OCI-LY3 (cell line): ENCODE data around the gene SAMD5.

Source experiments
- H2AFZ ChIP-seq: fragments of 200-600, 300-600 bp; shearing (Covaris generic); 2 replicates; pipeline ENCODE4 v1.6.0; 2014; ENCODE audit warnings: antibody characterized with exemption, low read depth, low read length
- H3K27ac ChIP-seq: fragments of 200-600, 300-600 bp; sonication (generic); 2 replicates; pipeline ENCODE4 v1.5.1; 2014; ENCODE audit warnings: mild to moderate bottlenecking, low read length, moderate library complexity, mixed read lengths
- H3K27me3 ChIP-seq: fragments of 200-600, 300-600 bp; sonication (generic); 2 replicates; pipeline ENCODE4 v1.6.1; 2014; ENCODE audit warnings: low read depth, low read length, mixed read lengths
- H3K36me3 ChIP-seq: fragments of 200-600, 300-600 bp; sonication (generic); replicated peaks from 2 replicates; pipeline ENCODE3; 2014; ENCODE audit warnings: low read depth, low read length, mixed read lengths
- H3K4me1 ChIP-seq: fragments of 300-600, 200-600 bp; sonication (generic); 2 replicates; pipeline ENCODE4 v1.6.1; 2014; ENCODE audit warnings: low read length, mixed read lengths
- H3K4me2 ChIP-seq: fragments of 200-600, 300-600 bp; sonication (generic); 2 replicates; pipeline ENCODE4 v1.6.1; 2014; ENCODE audit warnings: low read length, mixed read lengths
- H3K4me3 ChIP-seq: fragments of 300-600, 200-600 bp; sonication (generic); 2 replicates; pipeline ENCODE4 v1.5.1; 2014; ENCODE audit warnings: antibody characterized with exemption, mild to moderate bottlenecking, low read length, moderate library complexity
- H3K79me2 ChIP-seq: fragments of 300-600, 200-600 bp; shearing (Covaris generic); 2 replicates; pipeline ENCODE4 v1.6.1; 2014; ENCODE audit warnings: mild to moderate bottlenecking, low read length, mixed read lengths
- H3K9ac ChIP-seq: fragments of 300-600, 200-600 bp; shearing (Covaris generic); 2 replicates; pipeline ENCODE4 v1.6.0; 2014; ENCODE audit warnings: mild to moderate bottlenecking, low read length, moderate library complexity
- H3K9me3 ChIP-seq: fragments of 200-600, 300-600 bp; shearing (Covaris generic); 2 replicates; pipeline ENCODE4 v1.6.1; 2014; ENCODE audit warnings: low read length, mixed read lengths; ENCODE audit not compliant: insufficient read depth
- H4K20me1 ChIP-seq: fragments of 200-600, 300-600 bp; sonication (generic); 2 replicates; pipeline ENCODE4 v1.6.1; 2016; ENCODE audit warnings: low read length, mixed read lengths; ENCODE audit not compliant: insufficient read depth
- EZH2phosphoT487 ChIP-seq: fragments of 200-600 bp; shearing (Covaris generic); IDR thresholded peaks from 2 replicates; pipeline ENCODE4 v1.6.1; 2018; ENCODE audit warnings: antibody characterized with exemption, mixed run types, low read depth
- TF ChIP-seq, protein P1 (sequence below): fragments of 200-600, 300-600 bp; sonication (generic); IDR thresholded peaks from 2 replicates; pipeline ENCODE4 v1.5.1; 2014; ENCODE audit warnings: antibody characterized with exemption, low read length, low read depth

The SAMD5 gene

DNA sequence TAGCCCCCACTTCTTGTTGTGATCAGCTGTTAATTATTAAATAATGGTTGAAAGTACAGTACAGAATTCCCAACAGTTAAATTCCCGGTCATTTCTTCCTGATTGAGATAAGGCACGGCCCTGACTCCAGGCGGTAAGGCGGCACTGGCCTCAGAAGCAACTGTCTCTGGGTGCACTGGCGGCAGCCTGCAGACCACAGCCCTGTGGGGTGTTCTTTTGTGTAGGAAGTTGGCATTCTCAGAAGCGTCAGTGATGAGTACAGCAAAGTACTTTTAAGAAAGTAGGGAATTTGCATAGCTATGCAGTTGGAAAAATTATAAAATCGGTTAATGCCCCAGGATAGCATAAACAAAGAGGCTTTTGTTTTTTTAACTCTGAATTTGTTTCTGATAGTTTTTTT lies 50.5 kb downstream of the SAMD5 start:
- no peaks in the 10 kb centered on the region for H3K36me3 ChIP-seq
- no peak overlapping the region for H3K4me3 ChIP-seq
- no peak overlapping the region for H2AFZ ChIP-seq
- H3K4me1 ChIP-seq: no peaks in the 10 kb centered on the region
- no peaks in the 10 kb centered on the region for H3K27me3 ChIP-seq
- no peaks in the 10 kb centered on the region for H3K9me3 ChIP-seq
- no peak overlapping the region for H3K9ac ChIP-seq
- H3K79me2 ChIP-seq: no peaks in the 10 kb centered on the region
- no peaks in the 10 kb centered on the region for H4K20me1 ChIP-seq
- H3K4me2 ChIP-seq: no peak overlapping the region
- no peak for TF ChIP-seq EZH2phosphoT487
- TF ChIP-seq, protein P1, sequence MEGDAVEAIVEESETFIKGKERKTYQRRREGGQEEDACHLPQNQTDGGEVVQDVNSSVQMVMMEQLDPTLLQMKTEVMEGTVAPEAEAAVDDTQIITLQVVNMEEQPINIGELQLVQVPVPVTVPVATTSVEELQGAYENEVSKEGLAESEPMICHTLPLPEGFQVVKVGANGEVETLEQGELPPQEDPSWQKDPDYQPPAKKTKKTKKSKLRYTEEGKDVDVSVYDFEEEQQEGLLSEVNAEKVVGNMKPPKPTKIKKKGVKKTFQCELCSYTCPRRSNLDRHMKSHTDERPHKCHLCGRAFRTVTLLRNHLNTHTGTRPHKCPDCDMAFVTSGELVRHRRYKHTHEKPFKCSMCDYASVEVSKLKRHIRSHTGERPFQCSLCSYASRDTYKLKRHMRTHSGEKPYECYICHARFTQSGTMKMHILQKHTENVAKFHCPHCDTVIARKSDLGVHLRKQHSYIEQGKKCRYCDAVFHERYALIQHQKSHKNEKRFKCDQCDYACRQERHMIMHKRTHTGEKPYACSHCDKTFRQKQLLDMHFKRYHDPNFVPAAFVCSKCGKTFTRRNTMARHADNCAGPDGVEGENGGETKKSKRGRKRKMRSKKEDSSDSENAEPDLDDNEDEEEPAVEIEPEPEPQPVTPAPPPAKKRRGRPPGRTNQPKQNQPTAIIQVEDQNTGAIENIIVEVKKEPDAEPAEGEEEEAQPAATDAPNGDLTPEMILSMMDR: no peak
- no peak overlapping the region for H3K27ac ChIP-seq

DNA sequence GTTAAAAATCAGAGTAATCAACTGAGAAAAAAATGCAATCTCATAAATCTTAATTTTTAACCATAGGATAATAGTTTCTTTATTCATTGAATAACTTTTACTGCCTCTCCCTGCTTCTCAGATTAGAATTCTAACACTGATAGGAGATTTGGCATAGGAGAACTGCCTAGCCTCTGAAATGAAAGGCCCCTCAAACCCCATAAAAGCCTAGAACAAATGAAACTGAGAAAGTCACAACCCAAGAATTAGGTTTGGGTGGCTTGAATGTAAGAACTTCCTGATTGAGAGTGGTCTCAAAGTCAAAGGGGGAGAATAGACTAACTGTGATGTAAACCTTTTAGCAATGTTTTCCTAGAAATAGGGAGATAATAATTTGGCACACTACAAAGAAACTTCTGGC lies 52.2 kb downstream of the SAMD5 start:
- Histone ChIP-seq H3K4me2 (no peak overlapping the region), H2AFZ (no peak overlapping the region), H3K9me3 (no peaks in the 10 kb centered on the region), H3K27ac (no peak overlapping the region), H3K79me2 (no peaks in the 10 kb centered on the region), H3K4me3 (no peak overlapping the region), H3K4me1 (no peaks in the 10 kb centered on the region), H3K36me3 (no peaks in the 10 kb centered on the region), H4K20me1 (no peaks in the 10 kb centered on the region), H3K9ac (no peak overlapping the region), H3K27me3 (no peaks in the 10 kb centered on the region)
- TF ChIP-seq, protein P1: no peak
- TF ChIP-seq EZH2phosphoT487: no peak

DNA sequence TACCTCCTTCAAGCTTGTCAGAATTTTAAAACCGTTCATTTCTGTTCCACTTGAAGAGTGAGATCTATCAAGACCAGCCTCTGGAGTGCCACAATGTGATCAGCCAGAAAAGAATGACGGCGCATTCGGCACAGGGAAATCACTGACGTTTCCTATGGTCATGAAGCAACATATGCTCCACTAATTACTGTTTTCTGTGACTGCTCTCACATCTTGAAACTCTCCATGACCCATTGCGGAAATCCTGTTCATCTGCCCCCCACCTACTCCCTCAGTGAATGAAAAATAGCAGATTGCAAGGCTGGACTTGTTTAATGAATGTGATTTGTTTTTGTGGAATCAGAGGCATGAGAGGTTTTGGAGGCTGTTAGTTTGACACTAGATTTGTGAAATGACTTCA lies 53.2 kb downstream of the SAMD5 start:
- Histone ChIP-seq H2AFZ (no peak overlapping the region), H3K4me2 (no peak overlapping the region), H3K4me3 (no peak overlapping the region), H4K20me1 (no peaks in the 10 kb centered on the region), H3K27ac (no peak overlapping the region), H3K79me2 (no peaks in the 10 kb centered on the region), H3K36me3 (no peaks in the 10 kb centered on the region), H3K9me3 (no peaks in the 10 kb centered on the region), H3K9ac (no peak overlapping the region), H3K27me3 (no peaks in the 10 kb centered on the region), H3K4me1 (no peaks in the 10 kb centered on the region)
- TF ChIP-seq EZH2phosphoT487: no peak
- TF ChIP-seq, protein P1: no peak

DNA sequence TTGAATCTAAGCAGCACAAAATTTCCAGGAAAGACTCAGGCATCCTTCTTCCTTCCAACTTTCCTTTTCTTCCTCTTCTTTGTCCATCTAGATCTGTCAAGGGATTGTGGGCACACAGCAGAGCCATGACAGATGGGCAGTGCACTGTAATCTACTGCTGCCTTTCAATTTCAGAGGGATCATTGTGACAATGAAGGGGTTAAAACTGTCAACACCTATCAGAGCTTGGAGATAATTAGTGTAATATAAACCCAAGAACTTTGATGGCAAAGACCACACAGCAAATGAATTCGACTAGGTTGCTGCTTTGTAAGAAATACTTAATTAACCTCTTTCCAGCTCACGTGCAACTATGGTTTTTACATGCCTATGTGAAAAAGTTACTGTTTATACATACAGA lies 55.0 kb downstream of the SAMD5 start:
- Histone ChIP-seq H3K4me3 (no peak overlapping the region), H3K9ac (no peak overlapping the region), H3K27me3 (no peaks in the 10 kb centered on the region), H2AFZ (no peak overlapping the region), H4K20me1 (no peaks in the 10 kb centered on the region), H3K27ac (no peak overlapping the region), H3K79me2 (no peaks in the 10 kb centered on the region), H3K4me2 (no peak overlapping the region), H3K4me1 (no peaks in the 10 kb centered on the region), H3K36me3 (no peaks in the 10 kb centered on the region), H3K9me3 (no peaks in the 10 kb centered on the region)
- TF ChIP-seq EZH2phosphoT487: no peak
- TF ChIP-seq, protein P1: no peak
